ENCODE measurements around the gene COL21A1.

GRCh38 chr6:56058636-56059035, 188.7 kb downstream of the COL21A1 start:
- TF ChIP-seq ZNF518A (tag by site-specific recombination; conservative IDR thresholded peaks at IDR 0.05; ENCODE audit: low read depth) (no peak), ZNF174 (tag by site-specific recombination; IDR thresholded peaks at IDR 0.05) (no peak), OSR2 (tag by site-specific recombination; IDR thresholded peaks at IDR 0.05) (no peak), ZBTB44 (tag by site-specific recombination; IDR thresholded peaks at IDR 0.05) (no peak), ZSCAN4 (tag by site-specific recombination; IDR thresholded peaks at IDR 0.05) (no peak), CTCF (tag by site-specific recombination; IDR thresholded peaks at IDR 0.05) (no peak), ZNF280D (tag by site-specific recombination; IDR thresholded peaks at IDR 0.05) (no peak), KLF16 (tag by site-specific recombination; IDR thresholded peaks at IDR 0.05) (no peak), ZNF324 (tag by site-specific recombination; IDR thresholded peaks at IDR 0.05) (no peak)

Measured in HEK293 (cell line).